Endothelial cell of umbilical vein (primary cell): ENCODE results near the gene LIAS. TPM values are rescaled to one million over a fixed set of nuclear protein-coding genes. Genes with fewer than 3 reads are reported as not detected.

Experiments
- BruUV-seq: library from RNA; stranded (reverse); fragments of 400-500 nt; replicated peaks from 2 replicates; lab custom pipeline; 2021; lab: Mats Ljungman, UMichigan
- CTCF ChIA-PET: fragments of 300-600, 350-600 bp; sonication (Branson Sonifier 250); formaldehyde crosslinking; loops from one replicate; lab custom pipeline; 2021; ENCODE audit warnings: antibody characterized with exemption, inconsistent platforms; lab: Charles Lee
- POLR2A ChIA-PET: fragments of 300-600, 350-600 bp; sonication (Branson Sonifier 250); formaldehyde crosslinking; loops from one replicate; lab custom pipeline; 2021; ENCODE audit warnings: antibody characterized with exemption, inconsistent platforms; lab: Charles Lee
- DNase-seq: peaks from one replicate; pipeline ENCODE4 v3.0.0-alpha.2; 2011; ENCODE audit warnings: low read depth, low spot score
- FAIRE-seq: peaks from 2 replicates; lab custom pipeline; 2011; peaks lifted over from hg19 to GRCh38; lab: Jason Lieb, UNC
- H2AFZ ChIP-seq: 2 replicates; pipeline ENCODE4 v1.6.0; 2012; ENCODE audit warnings: low read depth, low read length, control low read depth, inconsistent platforms
- H3K27ac ChIP-seq: 2 replicates; pipeline ENCODE4 v1.5.1; 2011; ENCODE audit warnings: low read depth, mild to moderate bottlenecking, control low read depth, low read length, moderate library complexity; ENCODE audit not compliant: insufficient read depth
- H3K27me3 ChIP-seq, 2 experiments: 2 replicates each; pipeline versions ENCODE4 v1.6.0 to v1.6.1; 2011; ENCODE audit warnings: low read length in 2 of 2, mixed read lengths in 1 of 2; ENCODE audit not compliant: control insufficient read depth in 2 of 2, insufficient read depth in 2 of 2
- H3K36me3 ChIP-seq, 2 experiments: 2 replicates in 1 of 2; 3 replicates in 1 of 2; pipeline ENCODE4 v1.5.1; 2011; ENCODE audit warnings: low read length in 2 of 2, mild to moderate bottlenecking in 1 of 2, moderate library complexity in 1 of 2; ENCODE audit not compliant: control insufficient read depth in 2 of 2, insufficient read depth in 2 of 2; ENCODE audit errors: extremely low read depth in 1 of 2
- H3K4me1 ChIP-seq: 3 replicates; pipeline ENCODE4 v1.5.1; 2011; ENCODE audit warnings: mild to moderate bottlenecking, low read length; ENCODE audit not compliant: control insufficient read depth, insufficient read depth; ENCODE audit errors: extremely low read depth
- H3K4me2 ChIP-seq: 2 replicates; pipeline ENCODE4 v1.6.1; 2011; ENCODE audit warnings: low read length, control low read depth, mixed read lengths; ENCODE audit not compliant: insufficient read depth
- H3K4me3 ChIP-seq, 3 experiments: fragments of 200-600 bp in 1 of 3; sonication (generic), shearing (Covaris generic) in 1 of 3; replicated peaks in 1 of 3; 2 replicates each; pipeline ENCODE4 v1.5.1; 2011 to 2016; ENCODE audit warnings: control low read depth in 3 of 3, low read length in 3 of 3, mild to moderate bottlenecking in 2 of 3, inconsistent platforms in 1 of 3, low read depth in 1 of 3, moderate library complexity in 1 of 3; ENCODE audit not compliant: insufficient read depth in 1 of 3
- H3K79me2 ChIP-seq: 2 replicates; pipeline ENCODE4 v1.6.0; 2012; ENCODE audit warnings: low read length, inconsistent platforms; ENCODE audit not compliant: control insufficient read depth, insufficient read depth
- H3K9ac ChIP-seq: replicated peaks from 2 replicates; pipeline ENCODE3; 2011; ENCODE audit warnings: low read length, control low read depth; ENCODE audit not compliant: insufficient read depth; ENCODE audit errors: extremely low read depth
- H3K9me1 ChIP-seq: replicated peaks from 3 replicates; pipeline ENCODE4 v1.6.0; 2011; ENCODE audit warnings: mild to moderate bottlenecking, low read length; ENCODE audit not compliant: control insufficient read depth, insufficient read depth; ENCODE audit errors: extremely low read depth
- H3K9me3 ChIP-seq: replicated peaks from 2 replicates; pipeline ENCODE4 v1.5.1; 2012; ENCODE audit warnings: low read length, inconsistent platforms; ENCODE audit not compliant: control insufficient read depth, insufficient read depth
- H4K20me1 ChIP-seq: replicated peaks from 2 replicates; pipeline ENCODE3; 2011; ENCODE audit warnings: mild to moderate bottlenecking, low read length; ENCODE audit not compliant: control insufficient read depth, insufficient read depth; ENCODE audit errors: extremely low read depth
- CTCF ChIP-seq, 2 donors: IDR thresholded peaks; 1 replicate in 1 of 2; 2 replicates in 1 of 2; pipeline ENCODE4 v1.5.1; 2011; ENCODE audit warnings: low read length in 2 of 2, mild to moderate bottlenecking in 2 of 2, moderate library complexity in 2 of 2, control low read depth in 1 of 2, inconsistent platforms in 1 of 2, low read depth in 1 of 2; ENCODE audit not compliant: insufficient read depth in 1 of 2; ENCODE audit errors: extremely low read depth in 1 of 2
- EZH2 ChIP-seq: IDR thresholded peaks from 2 replicates; pipeline ENCODE4 v1.6.1; 2012; ENCODE audit warnings: borderline replicate concordance, low read depth, mild to moderate bottlenecking, moderate library complexity, low read length, inconsistent platforms; ENCODE audit not compliant: severe bottlenecking
- FOS ChIP-seq: IDR thresholded peaks from 2 replicates; pipeline ENCODE4 v1.6.1; 2011; ENCODE audit warnings: mild to moderate bottlenecking, low read length, moderate library complexity, borderline replicate concordance; ENCODE audit not compliant: insufficient read depth
- GATA2 ChIP-seq: IDR thresholded peaks from 2 replicates; pipeline ENCODE4 v1.7.0; 2011; ENCODE audit warnings: low read depth, mild to moderate bottlenecking, moderate library complexity, mixed read lengths, low read length; ENCODE audit not compliant: insufficient read length, insufficient read depth
- JUN ChIP-seq: IDR thresholded peaks from 2 replicates; pipeline ENCODE4 v1.6.1; 2011; ENCODE audit warnings: borderline replicate concordance, low read depth; ENCODE audit not compliant: insufficient read length, insufficient read depth
- MAX ChIP-seq: IDR thresholded peaks from 2 replicates; pipeline ENCODE4 v1.6.1; 2011; ENCODE audit not compliant: insufficient read depth, insufficient read length
- MYC ChIP-seq: IDR thresholded peaks from one replicate; pipeline ENCODE4 v1.6.1; 2011; ENCODE audit warnings: mild to moderate bottlenecking, low read depth, low read length
- POLR2A ChIP-seq: IDR thresholded peaks from 2 replicates; pipeline ENCODE4 v1.6.1; 2012; ENCODE audit warnings: low read depth, mild to moderate bottlenecking, control low read depth, low read length
- POLR2AphosphoS5 ChIP-seq: IDR thresholded peaks from 2 replicates; pipeline ENCODE4 v1.6.1; 2012; ENCODE audit warnings: low read depth, mild to moderate bottlenecking, control low read depth, low read length, moderate library complexity; ENCODE audit not compliant: insufficient read depth
- dilution Hi-C: fragments of 300-500 bp; cut with MboI; formaldehyde crosslinking; loops from one replicate; pipeline ENCODE4 v1.15.0; 2019; ENCODE audit warnings: low sequenced_read_pairs; ENCODE audit not compliant: extremely low pct_ligation_motif_present
- intact Hi-C: fragments of 100-400 bp; cut with micrococcal nuclease; formaldehyde crosslinking; loops from one replicate; pipeline ENCODE4 v1.10.0; 2022
- polyA plus RNA-seq, 4 experiments: library from polyadenylated mRNA; depleted of rRNA in 3 of 4; stranded (reverse) in 3 of 4; unstranded in 1 of 4; fragments of >200 nt; gene quantifications; 2 replicates each; pipeline versions ENCODE4 v1.2.1 to v1.2.3, GENCODE V29; 2011 to 2012; ENCODE audit warnings: missing spikeins in 1 of 4
- total RNA-seq: library from RNA; stranded (reverse); gene quantifications from 2 replicates; pipeline ENCODE4 v1.2.3, GENCODE V29; 2021

The LIAS gene
- total and polyA plus RNA-seq, 2 donors (not counting 3 experiments of a cell fraction or from before 2014, with no cell fraction given) = 5.5 to 11.3 TPM

DNA sequence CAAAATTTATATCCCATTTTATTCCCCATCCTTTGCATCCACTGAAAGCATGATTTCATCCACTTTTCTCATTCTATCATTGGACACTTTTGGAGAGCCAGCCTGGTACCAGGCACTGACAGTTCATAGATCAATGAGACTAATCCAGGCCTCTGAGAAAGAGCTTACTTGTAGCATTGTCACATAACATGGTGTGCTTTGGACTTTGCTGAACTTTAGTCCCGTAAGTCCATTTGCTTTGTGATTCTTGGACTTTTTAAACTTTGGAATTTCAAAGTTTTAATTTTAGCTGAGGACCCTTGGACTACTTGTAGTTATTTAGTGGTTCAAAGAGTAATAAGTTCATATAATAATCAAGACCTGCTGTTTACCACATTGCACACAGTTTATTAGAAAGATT lies 11.5 kb downstream of the LIAS start:
- no TSS peak for BruUV-seq
- TF ChIP-seq MYC = no peak
- TF ChIP-seq POLR2A = no peak
- TF ChIP-seq POLR2AphosphoS5 = no peak
- no peak for TF ChIP-seq CTCF (IDR thresholded peaks at IDR 0.05; ENCODE audit: extremely low read depth in 1 of 2, insufficient read depth in 1 of 2, low read depth in 1 of 2, low read length in 2 of 2)
- no peak for TF ChIP-seq EZH2
- no peak for TF ChIP-seq GATA2
- no peak for TF ChIP-seq JUN
- TF ChIP-seq MAX = no peak
- no peak for TF ChIP-seq FOS
- H2AFZ ChIP-seq = no peak overlapping the region
- H3K36me3 ChIP-seq = no peaks in the 10 kb centered on the region
- no peaks in the 10 kb centered on the region for H3K9me3 ChIP-seq
- FAIRE-seq (no peak), DNase-seq (no peak)
- no peak overlapping the region for H3K27ac ChIP-seq
- no peaks in the 10 kb centered on the region for H4K20me1 ChIP-seq
- ChIA-PET CTCF (interaction anchor here (2.6 to 3.3 kb wide), 2 partner anchors 167 to 188 kb away, joined by 24 to 97 read pairs; partner anchors contain the start of gene SMIM14), POLR2A (no interaction called here)
- H3K27me3 ChIP-seq = no peaks in the 10 kb centered on the region
- H3K4me1 ChIP-seq = no peaks in the 10 kb centered on the region
- intact Hi-C loops (no loop called here), dilution Hi-C loops (no loop called here)
- no peaks in the 10 kb centered on the region for H3K9me1 ChIP-seq
- no peaks in the 10 kb centered on the region for H3K79me2 ChIP-seq
- H3K4me2 ChIP-seq = no peak overlapping the region
- H3K9ac ChIP-seq = no peak overlapping the region
- no peak overlapping the region for H3K4me3 ChIP-seq
